ENCODE data around the gene XPNPEP2.

GRCh38 chrX:129768586-129769466 lies 30.0 kb downstream of the XPNPEP2 start:
- TF ChIP-seq EZH2phosphoT487 (IDR thresholded peaks at IDR 0.05; ENCODE audit: insufficient read depth, low read depth) (no peak), EZH2 (IDR thresholded peaks at IDR 0.05; ENCODE audit: insufficient read depth, poor library complexity, severe bottlenecking) (no peak)
